H4 (cell line): ENCODE data around the gene TGFBR2. TPM values are rescaled to one million over a fixed set of nuclear protein-coding genes. Genes with fewer than 3 reads are reported as not detected.

ENCODE experiments used
- DNase-seq: peaks from one replicate; pipeline ENCODE4 v3.0.0-alpha.2; 2015; ENCODE audit warnings: low spot score
- total RNA-seq: library from RNA; depleted of rRNA; stranded (reverse); fragments of >200 nt; shearing (Covaris generic); gene quantifications from 2 replicates; pipeline ENCODE4 v1.2.3, GENCODE V29; 2014

TGFBR2 gene
- total RNA-seq, 1 experiment from 2014 or later = 13.4 TPM

GRCh38 chr3:30602946-30603345 is 3.5 kb upstream of the TGFBR2 start:
- DNase-seq = no peak

- no peak for DNase-seq
Measured at GRCh38 chr3:30604093-30604492, 2.3 kb upstream of the TGFBR2 start.

- no peak for DNase-seq
Measured at GRCh38 chr3:30604558-30604957, 1.8 kb upstream of the TGFBR2 start.

- no peak for DNase-seq
Measured at GRCh38 chr3:30605005-30605404, 1.4 kb upstream of the TGFBR2 start.

GRCh38 chr3:30605706-30606300 is 598 bp upstream of the TGFBR2 start:
- no peak for DNase-seq

GRCh38 chr3:30607032-30607833 is 832 bp downstream of the TGFBR2 start:
- peak; percentile 5 for DNase-seq

- DNase-seq = no peak
Measured at GRCh38 chr3:30608598-30608947, 2.2 kb downstream of the TGFBR2 start.

GRCh38 chr3:30609930-30610701 is 3.7 kb downstream of the TGFBR2 start:
- DNase-seq = no peak

- DNase-seq = no peak
Measured at GRCh38 chr3:30610702-30611368, 4.4 kb downstream of the TGFBR2 start.

GRCh38 chr3:30611613-30612436 is 5.4 kb downstream of the TGFBR2 start:
- no peak for DNase-seq

- no peak for DNase-seq
Measured at GRCh38 chr3:30612437-30613132, 6.2 kb downstream of the TGFBR2 start.

GRCh38 chr3:30613133-30613825 is 6.9 kb downstream of the TGFBR2 start:
- DNase-seq = no peak

GRCh38 chr3:30614373-30614772 is 8.0 kb downstream of the TGFBR2 start:
- no peak for DNase-seq

GRCh38 chr3:30614943-30615342 is 8.5 kb downstream of the TGFBR2 start:
- DNase-seq = no peak

- no peak for DNase-seq
Measured at GRCh38 chr3:30615615-30616346, 9.4 kb downstream of the TGFBR2 start.

- no peak for DNase-seq
Measured at GRCh38 chr3:30616347-30617027, 10.1 kb downstream of the TGFBR2 start.

- no peak for DNase-seq
Measured at GRCh38 chr3:30617069-30617468, 10.7 kb downstream of the TGFBR2 start.

- DNase-seq = no peak
Measured at GRCh38 chr3:30617653-30618052, 11.3 kb downstream of the TGFBR2 start.

GRCh38 chr3:30618526-30618925 is 12.1 kb downstream of the TGFBR2 start:
- DNase-seq = no peak
